HEK293T (cell line): ENCODE data around the gene CYGB.
A peak's percentile ranks its signal among the peaks of the same experiment; 100 is the strongest.
"Not testable (repeated sequence)": the region's sequence is repeated elsewhere in the genome, so short reads cannot be mapped to it uniquely, and the experiment has no call there.

Experiments used
- CTCF ChIA-PET: fragments of 350-600 bp; formaldehyde crosslinking; extraction: SDS; loops from one replicate; lab custom pipeline; 2021; ENCODE audit warnings: antibody characterized with exemption, inconsistent platforms; lab: Yijun Ruan, JAX
- POLR2A ChIA-PET: fragments of 350-600 bp; formaldehyde crosslinking; extraction: SDS; loops from one replicate; lab custom pipeline; 2020; ENCODE audit warnings: antibody characterized with exemption, inconsistent platforms; lab: Yijun Ruan, JAX
- DNase-seq: peaks from one replicate; pipeline ENCODE4 v3.0.0; 2012; ENCODE audit warnings: mixed read lengths; ENCODE audit errors: extremely low spot score
- BHLHE40 ChIP-seq: fragments of 450-650 bp; IDR thresholded peaks from 2 replicates; pipeline ENCODE4 v1.6.1; 2016; ENCODE audit warnings: mild to moderate bottlenecking, moderate library complexity, borderline replicate concordance
- CTBP1 ChIP-seq: fragments of 450-650 bp; IDR thresholded peaks from 2 replicates; pipeline ENCODE4 v1.6.1; 2016; ENCODE audit warnings: borderline replicate concordance
- ELF4 ChIP-seq: fragments of 450-650 bp; IDR thresholded peaks from 2 replicates; pipeline ENCODE4 v1.6.1; 2017; ENCODE audit warnings: antibody characterized with exemption
- FOXA1 ChIP-seq: fragments of 450-650 bp; IDR thresholded peaks from 2 replicates; pipeline ENCODE4 v1.6.1; 2016; ENCODE audit warnings: mild to moderate bottlenecking
- FOXK2 ChIP-seq: fragments of 450-650 bp; IDR thresholded peaks from 2 replicates; pipeline ENCODE4 v1.6.1; 2016; ENCODE audit warnings: mild to moderate bottlenecking
- FOXM1 ChIP-seq: fragments of 450-650 bp; IDR thresholded peaks from 2 replicates; pipeline ENCODE4 v1.6.1; 2017; ENCODE audit warnings: mild to moderate bottlenecking, borderline replicate concordance
- HDGF ChIP-seq: fragments of 450-650 bp; IDR thresholded peaks from 2 replicates; pipeline ENCODE4 v1.6.1; 2017; ENCODE audit warnings: antibody characterized with exemption, borderline replicate concordance
- L3MBTL2 ChIP-seq: fragments of 450-650 bp; conservative IDR thresholded peaks from 2 replicates; pipeline ENCODE4 v1.6.1; 2016; ENCODE audit warnings: mild to moderate bottlenecking
- LEF1 ChIP-seq: fragments of 450-650 bp; IDR thresholded peaks from 2 replicates; pipeline ENCODE4 v1.6.1; 2017; ENCODE audit warnings: mild to moderate bottlenecking, borderline replicate concordance
- NFRKB ChIP-seq: fragments of 450-650 bp; IDR thresholded peaks from 2 replicates; pipeline ENCODE4 v1.6.1; 2016; ENCODE audit warnings: mild to moderate bottlenecking, moderate library complexity
- PKNOX1 ChIP-seq: fragments of 450-650 bp; IDR thresholded peaks from 2 replicates; pipeline ENCODE4 v1.6.1; 2016
- SP1 ChIP-seq: fragments of 450-650 bp; IDR thresholded peaks from 2 replicates; pipeline ENCODE4 v1.6.1; 2017
- SUZ12 ChIP-seq: fragments of 450-650 bp; IDR thresholded peaks from 2 replicates; pipeline ENCODE4 v1.6.1; 2016; ENCODE audit warnings: mild to moderate bottlenecking
- TARDBP ChIP-seq: fragments of 450-650 bp; IDR thresholded peaks from 2 replicates; pipeline ENCODE4 v1.6.1; 2016
- ZNF384 ChIP-seq: fragments of 450-650 bp; IDR thresholded peaks from 2 replicates; pipeline ENCODE4 v1.6.1; 2016

CYGB gene

DNA sequence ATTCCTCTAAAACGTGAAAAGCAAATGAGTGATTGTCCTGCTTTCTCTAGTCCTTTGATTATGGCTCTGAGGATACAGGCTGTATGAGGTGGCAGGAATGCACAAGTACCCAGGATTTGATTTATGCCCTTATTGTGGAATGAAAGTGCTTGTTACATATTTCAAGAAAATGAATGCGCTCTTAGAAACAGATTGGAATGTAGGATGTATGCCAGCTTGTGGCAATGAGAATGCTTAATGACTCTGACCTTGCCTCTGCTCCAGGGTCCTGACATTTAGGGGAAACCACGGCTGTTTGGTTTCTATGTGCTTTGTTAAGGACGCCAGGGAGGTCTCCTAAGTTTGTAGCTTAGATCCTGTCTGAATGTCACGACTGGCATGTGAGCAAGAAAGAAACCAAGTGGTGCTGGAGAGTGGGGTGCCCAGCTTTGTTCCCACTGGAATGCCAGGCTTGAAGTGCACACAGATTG, 24.3 kb upstream of the CYGB start:
- POLR2A ChIA-PET: interaction anchor here (0.8 to 2.0 kb wide), 4 partner anchors 17 to 152 kb away, joined by 3 to 6 read pairs (median 4); no protein-coding TSS in a partner anchor
- TF ChIP-seq CTBP1 (no peak), PKNOX1 (peak; percentile 21; the same call in 1 of the 2 replicates), LEF1 (no peak)
- no peak for DNase-seq
- CTCF ChIA-PET: interaction anchor here (0.6 kb wide), 1 partner anchor 221 kb away, joined by 3 read pairs; no protein-coding TSS in a partner anchor

GRCh38 chr17:76561332-76561731, 23.8 kb upstream of the CYGB start:
- CTCF ChIA-PET: no interaction called here
- no peak for TF ChIP-seq HDGF
- TF ChIP-seq BHLHE40: no peak
- DNase-seq: no peak
- POLR2A ChIA-PET: interaction anchor here (0.6 to 2.0 kb wide), 3 partner anchors 16 to 152 kb away, joined by 3 to 4 read pairs (median 4); no protein-coding TSS in a partner anchor

DNA sequence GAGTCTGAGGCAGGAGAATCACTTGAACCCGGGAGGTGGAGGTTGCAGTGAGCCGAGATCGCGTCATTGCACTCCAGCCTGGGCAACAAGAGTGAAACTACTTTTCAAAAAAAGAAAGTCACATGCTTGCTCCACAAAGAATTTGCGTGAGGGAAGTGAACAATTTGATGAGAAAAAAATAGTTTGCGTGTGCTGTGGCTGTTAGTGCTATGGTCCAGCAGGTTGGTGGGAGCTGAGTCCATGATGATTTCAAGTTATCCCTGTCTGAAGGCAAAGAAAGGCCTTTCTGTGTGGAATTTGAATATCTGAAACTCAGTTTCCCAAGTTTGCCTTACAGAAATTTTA, 23.3 kb upstream of the CYGB start:
- ChIA-PET CTCF (interaction anchor here (1.6 kb wide), 1 partner anchor 64 kb away, joined by 15 read pairs; no protein-coding TSS in a partner anchor), POLR2A (interaction anchor here (0.6 to 2.0 kb wide), 4 partner anchors 38 to 153 kb away, joined by 4 to 5 read pairs (median 4); no protein-coding TSS in a partner anchor)
- DNase-seq: no peak
- TF ChIP-seq ZNF384: no peak
- no peak for TF ChIP-seq LEF1
- TF ChIP-seq BHLHE40: no peak
- no peak for TF ChIP-seq FOXA1
- TF ChIP-seq PKNOX1: no peak
- no peak for TF ChIP-seq SUZ12
- TF ChIP-seq CTBP1: no peak
- no peak for TF ChIP-seq SP1
- no peak for TF ChIP-seq NFRKB
- no peak for TF ChIP-seq HDGF
- TF ChIP-seq FOXM1: no peak
- no peak for TF ChIP-seq TARDBP

DNA sequence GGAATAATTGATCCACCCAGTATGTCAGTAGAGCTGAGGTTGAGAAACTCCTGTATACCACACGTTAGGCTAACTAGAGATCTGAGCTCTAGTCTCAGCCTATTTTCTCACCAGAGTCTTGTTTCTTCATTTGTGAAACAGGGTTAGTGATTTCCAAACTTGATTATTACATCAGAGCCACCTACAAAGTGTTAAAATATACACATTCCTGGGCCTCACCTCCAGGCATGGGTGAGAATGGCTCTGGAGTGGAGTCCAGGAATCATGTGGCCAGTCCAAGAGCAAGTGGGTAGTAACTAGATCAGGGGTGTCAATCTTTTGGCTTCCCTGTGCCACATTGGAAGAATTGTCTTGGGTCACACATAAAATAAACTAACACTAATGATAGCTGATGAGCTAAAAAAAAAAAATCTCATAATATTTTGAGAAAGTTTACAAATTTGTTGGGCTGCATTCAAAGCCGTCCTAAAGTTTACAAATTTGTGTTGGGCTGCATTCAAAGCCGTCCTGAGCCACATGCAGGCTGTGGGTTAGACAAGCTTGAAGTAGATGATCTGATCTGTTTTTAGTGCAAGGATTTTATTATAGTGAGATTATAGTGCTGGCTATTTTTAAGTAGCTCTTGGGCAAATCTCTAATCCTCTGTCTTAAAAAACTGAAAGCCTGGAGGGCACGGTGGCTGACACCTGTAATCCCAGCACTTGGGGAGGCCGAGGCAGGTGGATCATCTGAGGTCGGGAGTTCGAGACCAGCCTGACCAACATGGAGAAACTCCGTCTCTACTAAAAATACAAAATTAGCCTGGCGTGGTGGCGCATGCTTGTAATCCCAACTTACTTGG, 22.7 kb upstream of the CYGB start:
- DNase-seq: no peak
- TF ChIP-seq FOXM1 (no peak), FOXA1 (no peak), SP1 (no peak), L3MBTL2 (no peak), SUZ12 (no peak), ELF4 (no peak), NFRKB (no peak), FOXK2 (no peak), LEF1 (no peak), PKNOX1 (no peak), ZNF384 (no peak), HDGF (no peak)
- POLR2A ChIA-PET: interaction anchor here (1.2 to 4.1 kb wide), 5 partner anchors 29 to 121 kb away, joined by 4 to 15 read pairs (median 4); no protein-coding TSS in a partner anchor
- CTCF ChIA-PET: interaction anchor here (1.6 kb wide), 1 partner anchor 65 kb away, joined by 15 read pairs; no protein-coding TSS in a partner anchor

- POLR2A ChIA-PET: interaction anchor here (1.2 to 4.1 kb wide), 6 partner anchors 30 to 122 kb away, joined by 4 to 15 read pairs (median 4); no protein-coding TSS in a partner anchor
- CTCF ChIA-PET: interaction anchor here (1.6 kb wide), 1 partner anchor 65 kb away, joined by 15 read pairs; no protein-coding TSS in a partner anchor
Observed at GRCh38 chr17:76559460-76559859, 22.0 kb upstream of the CYGB start.

DNA sequence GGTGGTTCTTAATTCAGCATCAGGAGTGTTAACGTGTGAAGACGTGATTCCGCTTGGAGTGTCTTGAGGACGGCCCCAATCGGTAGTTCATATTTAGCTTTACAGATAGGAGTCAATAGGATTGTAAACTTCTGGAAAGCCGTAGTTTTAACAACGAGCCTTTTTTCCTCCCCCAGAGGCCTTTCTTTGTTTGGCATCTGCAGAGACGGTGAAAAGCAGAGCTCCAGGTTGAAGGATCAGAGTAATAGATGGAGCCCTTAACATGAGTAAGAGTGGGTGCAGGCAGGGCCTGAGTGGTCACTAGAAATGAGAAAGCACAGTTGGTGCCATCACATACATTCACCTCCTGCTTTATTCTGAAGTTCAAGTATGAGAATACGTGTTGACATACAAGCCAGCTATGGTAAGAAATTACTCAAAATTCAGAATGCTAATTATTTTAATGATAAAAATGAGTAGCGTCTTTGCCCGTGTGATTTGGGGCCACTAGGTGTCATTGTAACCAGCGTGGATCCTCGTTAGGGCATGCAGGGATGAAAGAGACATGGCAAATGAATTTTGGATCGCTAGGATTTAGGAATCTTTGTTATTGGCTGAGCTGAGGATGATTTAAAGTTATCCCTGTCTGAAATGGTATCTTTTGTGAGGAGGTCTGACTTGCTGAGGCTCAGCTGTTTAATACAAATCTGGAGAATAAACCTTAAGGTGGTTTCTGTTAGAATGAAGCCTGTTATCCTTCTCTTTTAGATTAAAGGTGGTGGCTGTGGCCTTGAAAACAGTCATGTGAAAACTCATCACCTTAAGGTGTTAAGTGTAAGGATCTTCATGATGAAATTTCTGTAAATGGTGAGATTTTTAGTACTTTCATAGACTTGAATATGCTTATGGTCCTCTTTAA, 20.9 kb upstream of the CYGB start:
- ChIA-PET CTCF (interaction anchor here (0.6 to 2.6 kb wide), 12 partner anchors 9 to 457 kb away, joined by 3 to 11 read pairs (median 5); partner anchors contain the start of gene ST6GALNAC2), POLR2A (interaction anchor here (0.7 to 4.1 kb wide), 34 partner anchors 9 to 205 kb away, joined by 3 to 36 read pairs (median 8); partner anchors contain the start of genes MXRA7, PRCD, PRPSAP1 and RHBDF2)
- no peak for DNase-seq
- TF ChIP-seq ELF4 (no peak), HDGF (no peak), L3MBTL2 (0 out of 2 replicates have a peak, but pooled peaks have one; percentile 9), LEF1 (0 out of 2 replicates have a peak, but pooled peaks have one; percentile 10)

More at GRCh38 chr17:76559460-76559859, 22.0 kb upstream of the CYGB start:
- DNase-seq: not testable (repeated sequence)
